MG63 (cell line): Measurements from ENCODE around the gene EFCAB8. TPM values are rescaled to one million over a fixed set of nuclear protein-coding genes. Genes with fewer than 3 reads are reported as not detected.

Experiments
- DNase-seq: peaks from one replicate; pipeline ENCODE4 v3.0.0-alpha.2; 2020
- H3K27me3 ChIP-seq: fragments of 250-450 bp; sonication (Bioruptor Pico); 2 replicates; pipeline ENCODE4 v1.5.1; 2020; ENCODE audit warnings: mild to moderate bottlenecking, moderate library complexity
- H3K36me3 ChIP-seq: fragments of 250-450 bp; sonication (Bioruptor Pico); 2 replicates; pipeline ENCODE4 v1.5.1; 2020; ENCODE audit warnings: mild to moderate bottlenecking, moderate library complexity
- H3K4me3 ChIP-seq: fragments of 250-450 bp; sonication (Bioruptor Pico); 2 replicates; pipeline ENCODE4 v1.5.1; 2020; ENCODE audit warnings: mild to moderate bottlenecking, moderate library complexity
- H3K9me3 ChIP-seq: fragments of 250-450 bp; sonication (Bioruptor Pico); 2 replicates; pipeline ENCODE4 v1.5.1; 2020; ENCODE audit warnings: mild to moderate bottlenecking, moderate library complexity
- total RNA-seq: library from RNA; depleted of rRNA; stranded (reverse); fragments of >200 nt; shearing (Covaris generic); gene quantifications from 2 replicates; pipeline ENCODE4 v1.2.3, GENCODE V29; 2014; ENCODE audit warnings: low replicate concordance

The EFCAB8 gene
- total RNA-seq, 1 experiment from 2014 or later: not detected

- H3K9me3 ChIP-seq: no peaks in the 10 kb centered on the region; the same call in 1 of the 2 replicates
Observed at GRCh38 chr20:32995802-32996201, 137.1 kb downstream of the EFCAB8 start.

GRCh38 chr20:32997431-32997830 is 138.7 kb downstream of the EFCAB8 start:
- H3K36me3 ChIP-seq: no peaks in the 10 kb centered on the region
- H3K9me3 ChIP-seq: no peaks in the 10 kb centered on the region; the same call in 1 of the 2 replicates
- H3K27me3 ChIP-seq: no peaks in the 10 kb centered on the region
- H3K4me3 ChIP-seq: no peak overlapping the region
- no peak for DNase-seq

More at GRCh38 chr20:32995802-32996201, 137.1 kb downstream of the EFCAB8 start:
- Histone ChIP-seq H3K36me3 (no peaks in the 10 kb centered on the region), H3K27me3 (no peaks in the 10 kb centered on the region), H3K4me3 (no peak overlapping the region)
- DNase-seq: no peak

GRCh38 chr20:32999603-33000250 is 141.0 kb downstream of the EFCAB8 start:
- no peak overlapping the region for H3K4me3 ChIP-seq

GRCh38 chr20:33000802-33001466 is 142.2 kb downstream of the EFCAB8 start:
- no peak overlapping the region for H3K4me3 ChIP-seq
- H3K9me3 ChIP-seq: no peaks in the 10 kb centered on the region; the same call in none of the 2 replicates
- DNase-seq: no peak
- H3K36me3 ChIP-seq: no peaks in the 10 kb centered on the region
- no peaks in the 10 kb centered on the region for H3K27me3 ChIP-seq

More at GRCh38 chr20:32999603-33000250, 141.0 kb downstream of the EFCAB8 start:
- no peaks in the 10 kb centered on the region for H3K36me3 ChIP-seq
- DNase-seq: no peak
- no peaks in the 10 kb centered on the region for H3K27me3 ChIP-seq
- no peaks in the 10 kb centered on the region; the same call in 1 of the 2 replicates for H3K9me3 ChIP-seq

- no peaks in the 10 kb centered on the region for H3K27me3 ChIP-seq
- no peak for DNase-seq
- no peak overlapping the region for H3K4me3 ChIP-seq
- H3K9me3 ChIP-seq: no peaks in the 10 kb centered on the region; the same call in none of the 2 replicates
- H3K36me3 ChIP-seq: no peaks in the 10 kb centered on the region
Observed at GRCh38 chr20:33002087-33002808, 143.5 kb downstream of the EFCAB8 start.

GRCh38 chr20:33004141-33004751 is 145.5 kb downstream of the EFCAB8 start, which contains the start of gene SUN5:
Gene SUN5 (minus strand): TSS chr20:33004433. CDS start chr20:33004340, 93 bp downstream.
- H3K4me3 ChIP-seq: no peak within 1 kb of the TSS
- DNase-seq: no peak
- no peaks in the 10 kb centered on the region for H3K27me3 ChIP-seq
- no peaks in the 10 kb centered on the region for H3K36me3 ChIP-seq
- H3K9me3 ChIP-seq: no peaks in the 10 kb centered on the region; the same call in none of the 2 replicates

- Histone ChIP-seq H3K36me3 (no peaks in the 10 kb centered on the region), H3K4me3 (no peak overlapping the region), H3K27me3 (no peaks in the 10 kb centered on the region), H3K9me3 (no peaks in the 10 kb centered on the region; the same call in none of the 2 replicates)
- no peak for DNase-seq
Observed at GRCh38 chr20:33005132-33005566, 146.4 kb downstream of the EFCAB8 start.

GRCh38 chr20:33005908-33006775 is 147.4 kb downstream of the EFCAB8 start:
- DNase-seq: no peak
- no peaks in the 10 kb centered on the region; the same call in none of the 2 replicates for H3K9me3 ChIP-seq
- H3K36me3 ChIP-seq: no peaks in the 10 kb centered on the region
- H3K4me3 ChIP-seq: no peak overlapping the region
- H3K27me3 ChIP-seq: no peaks in the 10 kb centered on the region

GRCh38 chr20:33006776-33007375 is 148.2 kb downstream of the EFCAB8 start:
- Histone ChIP-seq H3K9me3 (no peaks in the 10 kb centered on the region; the same call in none of the 2 replicates), H3K4me3 (no peak overlapping the region), H3K27me3 (no peaks in the 10 kb centered on the region), H3K36me3 (no peaks in the 10 kb centered on the region)
- no peak for DNase-seq

- no peak for DNase-seq
- Histone ChIP-seq H3K4me3 (no peak within 1 kb of the TSS), H3K9me3 (no peaks in the 10 kb centered on the region; the same call in none of the 2 replicates), H3K27me3 (no peaks in the 10 kb centered on the region), H3K36me3 (no peaks in the 10 kb centered on the region)
Observed at GRCh38 chr20:33007376-33008335, 148.9 kb downstream of the EFCAB8 start, which contains the start of gene BPIFB2. Gene BPIFB2 (plus strand): TSS chr20:33007704. CDS start chr20:33008575, 871 bp downstream.

GRCh38 chr20:33008336-33009213 is 149.9 kb downstream of the EFCAB8 start:
- H3K36me3 ChIP-seq: no peaks in the 10 kb centered on the region
- H3K9me3 ChIP-seq: no peaks in the 10 kb centered on the region; the same call in none of the 2 replicates
- H3K27me3 ChIP-seq: no peaks in the 10 kb centered on the region
- H3K4me3 ChIP-seq: no peak overlapping the region
- DNase-seq: no peak

GRCh38 chr20:33009214-33010132 is 150.8 kb downstream of the EFCAB8 start:
- no peaks in the 10 kb centered on the region for H3K27me3 ChIP-seq
- H3K4me3 ChIP-seq: no peak overlapping the region
- no peaks in the 10 kb centered on the region for H3K36me3 ChIP-seq
- no peak for DNase-seq
- no peaks in the 10 kb centered on the region; the same call in none of the 2 replicates for H3K9me3 ChIP-seq

- no peak for DNase-seq
- Histone ChIP-seq H3K36me3 (no peaks in the 10 kb centered on the region), H3K27me3 (no peaks in the 10 kb centered on the region), H3K9me3 (no peaks in the 10 kb centered on the region; the same call in none of the 2 replicates), H3K4me3 (no peak overlapping the region)
Observed at GRCh38 chr20:33010133-33010504, 151.4 kb downstream of the EFCAB8 start.
